Astrocyte (in vitro differentiated cells and primary cell): ENCODE results near the gene DNMT1.
"Not testable (repeated sequence)": the region's sequence is repeated elsewhere in the genome, so short reads cannot be mapped to it uniquely, and the experiment has no call there.

Experiments used
- EZH2 ChIP-seq: IDR thresholded peaks from 2 replicates; pipeline ENCODE4 v1.6.1; 2012; ENCODE audit warnings: mild to moderate bottlenecking, low read length, inconsistent platforms; ENCODE audit not compliant: insufficient read depth
- TF ChIP-seq, protein P1 (sequence below): IDR thresholded peaks from 2 replicates; pipeline ENCODE4 v1.5.1; 2011; ENCODE audit warnings: low read depth, mild to moderate bottlenecking, inconsistent platforms, low read length, moderate library complexity; ENCODE audit not compliant: insufficient read depth

DNA sequence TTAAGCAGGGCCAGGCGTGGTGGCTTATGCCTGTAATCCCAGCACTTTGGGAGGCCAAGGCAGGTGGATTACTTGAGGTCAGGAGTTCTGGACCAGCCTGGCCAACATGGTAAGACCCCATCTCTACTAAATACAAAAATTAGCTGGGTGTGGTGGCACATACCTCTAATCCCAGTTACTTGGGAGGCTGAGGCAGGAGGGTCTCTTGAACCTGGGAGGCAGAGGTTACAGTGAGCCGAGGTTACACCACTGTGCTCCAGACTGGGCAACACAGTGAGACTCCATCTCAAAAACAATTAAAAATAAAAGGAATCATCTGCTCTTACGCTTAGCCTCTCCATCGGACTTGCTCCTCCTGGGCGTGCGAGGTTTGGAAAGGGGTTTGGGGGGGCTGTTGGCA is 14.7 kb downstream of the DNMT1 start:
- not testable (repeated sequence) for TF ChIP-seq EZH2
- TF ChIP-seq, protein P1, sequence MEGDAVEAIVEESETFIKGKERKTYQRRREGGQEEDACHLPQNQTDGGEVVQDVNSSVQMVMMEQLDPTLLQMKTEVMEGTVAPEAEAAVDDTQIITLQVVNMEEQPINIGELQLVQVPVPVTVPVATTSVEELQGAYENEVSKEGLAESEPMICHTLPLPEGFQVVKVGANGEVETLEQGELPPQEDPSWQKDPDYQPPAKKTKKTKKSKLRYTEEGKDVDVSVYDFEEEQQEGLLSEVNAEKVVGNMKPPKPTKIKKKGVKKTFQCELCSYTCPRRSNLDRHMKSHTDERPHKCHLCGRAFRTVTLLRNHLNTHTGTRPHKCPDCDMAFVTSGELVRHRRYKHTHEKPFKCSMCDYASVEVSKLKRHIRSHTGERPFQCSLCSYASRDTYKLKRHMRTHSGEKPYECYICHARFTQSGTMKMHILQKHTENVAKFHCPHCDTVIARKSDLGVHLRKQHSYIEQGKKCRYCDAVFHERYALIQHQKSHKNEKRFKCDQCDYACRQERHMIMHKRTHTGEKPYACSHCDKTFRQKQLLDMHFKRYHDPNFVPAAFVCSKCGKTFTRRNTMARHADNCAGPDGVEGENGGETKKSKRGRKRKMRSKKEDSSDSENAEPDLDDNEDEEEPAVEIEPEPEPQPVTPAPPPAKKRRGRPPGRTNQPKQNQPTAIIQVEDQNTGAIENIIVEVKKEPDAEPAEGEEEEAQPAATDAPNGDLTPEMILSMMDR, result not testable (repeated sequence)
